Activated T-cell treated with anti-CD3 and anti-CD28 coated beads, Interleukin-2, amount 50 U/mL, for 72 hours (primary cell): ENCODE data around the gene SAP30BP. TPM values are rescaled to one million over a fixed set of nuclear protein-coding genes. Genes with fewer than 3 reads are reported as not detected.

Experiments used
- ATAC-seq, 2 donors: fragments of 150-1000 bp; cut with Tn5 transposase; replicated peaks in 1 of 2; 2 replicates each; pipeline ENCODE4 v1.10.0; 2021; ENCODE audit warnings: moderate library complexity in 2 of 2, mild to moderate bottlenecking in 1 of 2
- DNase-seq, 2 donors: peaks; one replicate each; pipeline ENCODE4 v3.0.0; 2021 to 2022; ENCODE audit warnings: mixed read lengths in 1 of 2
- H3K27ac Mint-ChIP-seq: one replicate; pipeline ENCODE4 v1.8.0; 2022; ENCODE audit warnings: mild to moderate bottlenecking, moderate library complexity, mixed read lengths
- H3K27me3 Mint-ChIP-seq: one replicate; pipeline ENCODE4 v1.8.0; 2022; ENCODE audit warnings: low read depth, mixed read lengths
- H3K36me3 Mint-ChIP-seq, 2 donors: one replicate each; pipeline ENCODE4 v1.8.0; 2022; ENCODE audit warnings: mixed read lengths in 2 of 2, mild to moderate bottlenecking in 1 of 2; ENCODE audit not compliant: insufficient read depth in 2 of 2
- H3K4me1 Mint-ChIP-seq: one replicate; pipeline ENCODE4 v1.8.0; 2022; ENCODE audit warnings: low read depth, mixed read lengths
- H3K4me3 Mint-ChIP-seq, 2 donors: one replicate each; pipeline ENCODE4 v1.8.0; 2022; ENCODE audit warnings: mild to moderate bottlenecking in 2 of 2, mixed read lengths in 2 of 2, moderate library complexity in 2 of 2
- H3K9me3 Mint-ChIP-seq, 2 donors: one replicate each; pipeline ENCODE4 v1.8.0; 2022; ENCODE audit warnings: mixed read lengths in 2 of 2
- total RNA-seq, 2 donors: library from RNA; stranded (reverse); gene quantifications; one replicate each; pipeline ENCODE4 v1.2.3, GENCODE V29; 2022

SAP30BP gene
- total RNA-seq, 2 donors from 2014 or later = 97.0 to 112 TPM

GRCh38 chr17:75670868-75671267, 3.7 kb downstream of the SAP30BP start:
- Mint-ChIP-seq H3K27ac (no peak overlapping the region), H3K4me1 (peaks cover 37% of the 10 kb centered on the region), H3K4me3 (no peak overlapping the region), H3K9me3 (no peaks in the 10 kb centered on the region), H3K27me3 (no peaks in the 10 kb centered on the region), H3K36me3 (peaks cover 3 to 8% of the 10 kb centered on the region in 2 donors)
- no peak for ATAC-seq
- DNase-seq = no peak

GRCh38 chr17:75672011-75672410, 4.9 kb downstream of the SAP30BP start:
- DNase-seq = no peak
- H3K4me3 Mint-ChIP-seq = no peak overlapping the region
- H3K27me3 Mint-ChIP-seq = no peaks in the 10 kb centered on the region
- H3K9me3 Mint-ChIP-seq = no peaks in the 10 kb centered on the region
- no peak overlapping the region for H3K27ac Mint-ChIP-seq
- ATAC-seq = no peak
- H3K36me3 Mint-ChIP-seq = peaks cover 5 to 8% of the 10 kb centered on the region in 2 donors
- peaks cover 33% of the 10 kb centered on the region for H3K4me1 Mint-ChIP-seq

GRCh38 chr17:75673487-75673886, 6.3 kb downstream of the SAP30BP start:
- Mint-ChIP-seq H3K27ac (no peak overlapping the region), H3K27me3 (no peaks in the 10 kb centered on the region), H3K4me1 (peaks cover 35% of the 10 kb centered on the region), H3K4me3 (no peak overlapping the region), H3K9me3 (no peaks in the 10 kb centered on the region), H3K36me3 (peaks cover 2 to 6% of the 10 kb centered on the region in 2 donors)
- no peak for ATAC-seq
- DNase-seq = no peak

DNA sequence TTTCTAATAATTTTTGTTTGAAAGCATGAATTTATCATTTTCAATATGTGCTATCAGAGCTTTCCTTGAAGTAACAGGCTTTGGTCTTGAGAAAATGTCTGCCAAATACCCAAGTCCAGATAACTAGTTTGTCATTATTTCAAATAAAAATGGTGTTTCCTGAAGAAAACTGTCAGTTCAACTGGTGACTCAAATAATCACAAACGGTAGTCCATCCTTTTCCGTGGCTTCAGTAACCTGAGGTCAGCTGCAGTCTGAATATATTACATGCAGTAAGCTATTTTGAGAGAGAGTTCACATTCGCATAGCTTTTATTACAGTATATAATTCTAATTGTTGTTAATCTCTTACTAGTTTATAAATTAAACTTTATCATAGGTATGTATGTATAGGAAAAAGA, 9.3 kb downstream of the SAP30BP start:
- no peaks in the 10 kb centered on the region for H3K9me3 Mint-ChIP-seq
- H3K4me1 Mint-ChIP-seq = peaks cover 31% of the 10 kb centered on the region
- no peak overlapping the region for H3K27ac Mint-ChIP-seq
- H3K36me3 Mint-ChIP-seq = peaks cover 2 to 3% of the 10 kb centered on the region in 2 donors
- DNase-seq = no peak
- H3K27me3 Mint-ChIP-seq = no peaks in the 10 kb centered on the region
- no peak overlapping the region for H3K4me3 Mint-ChIP-seq
- ATAC-seq = no peak

DNA sequence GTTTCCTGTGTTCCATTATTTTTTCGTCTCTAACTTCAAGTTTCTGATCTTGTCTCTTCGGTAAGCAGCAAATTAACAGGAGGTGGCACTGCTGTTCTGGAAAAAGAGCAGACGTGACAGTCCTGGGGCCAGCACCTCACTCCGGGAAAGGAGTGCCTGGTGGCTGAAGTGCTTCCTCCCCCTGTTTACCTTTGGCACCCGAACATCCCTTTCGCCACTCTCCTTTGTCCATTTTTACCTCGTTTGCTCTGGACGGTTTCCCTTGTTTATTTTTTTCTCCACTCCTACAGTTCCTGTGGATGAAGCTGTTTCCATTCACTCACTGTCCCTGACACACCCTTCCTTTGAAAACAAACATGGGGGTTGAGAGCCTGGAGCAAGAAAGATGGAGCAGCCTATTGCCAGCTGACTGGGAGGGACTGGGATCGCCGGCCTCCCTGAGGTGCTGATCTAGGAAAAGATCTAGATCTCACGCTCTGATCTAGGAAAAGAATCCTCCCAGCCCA, 12.6 kb downstream of the SAP30BP start:
- H3K36me3 Mint-ChIP-seq = peaks cover 2 to 3% of the 10 kb centered on the region in 2 donors
- DNase-seq = no peak
- H3K9me3 Mint-ChIP-seq = no peaks in the 10 kb centered on the region
- no peak for ATAC-seq
- H3K27me3 Mint-ChIP-seq = no peaks in the 10 kb centered on the region
- H3K4me1 Mint-ChIP-seq = peaks cover 36% of the 10 kb centered on the region
- H3K4me3 Mint-ChIP-seq = no peak overlapping the region
- H3K27ac Mint-ChIP-seq = peak overlapping the region; percentile 63

GRCh38 chr17:75680431-75680830, 13.3 kb downstream of the SAP30BP start:
- peaks cover 36% of the 10 kb centered on the region for H3K4me1 Mint-ChIP-seq
- H3K27me3 Mint-ChIP-seq = no peaks in the 10 kb centered on the region
- H3K27ac Mint-ChIP-seq = peak overlapping the region; percentile 42
- no peak for ATAC-seq
- DNase-seq = no peak
- no peaks in the 10 kb centered on the region for H3K9me3 Mint-ChIP-seq
- H3K36me3 Mint-ChIP-seq = peaks cover 1 to 2% of the 10 kb centered on the region in 2 donors
- no peak overlapping the region for H3K4me3 Mint-ChIP-seq

DNA sequence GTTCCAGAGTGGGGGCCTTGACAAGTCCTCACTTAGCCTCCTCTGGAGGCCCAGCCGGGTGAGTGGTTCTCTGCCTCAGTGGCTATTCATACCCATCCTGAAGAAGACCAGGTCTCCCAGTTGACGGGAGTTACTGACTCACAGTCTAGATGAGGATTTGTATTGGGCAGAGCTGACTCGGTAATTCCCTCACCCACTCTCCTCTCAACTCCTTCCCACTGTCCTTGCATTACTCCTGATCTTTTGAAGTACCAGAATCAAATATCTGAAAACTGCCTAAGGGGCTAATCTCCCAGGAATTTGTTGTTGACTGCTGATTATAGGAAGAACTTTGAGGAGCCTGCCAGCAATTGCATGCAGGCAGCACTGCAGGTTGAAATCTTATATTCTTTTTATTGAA, 14.2 kb downstream of the SAP30BP start:
- Mint-ChIP-seq H3K27ac (no peak overlapping the region), H3K36me3 (peaks cover 0 to 1% of the 10 kb centered on the region in 2 donors)

DNA sequence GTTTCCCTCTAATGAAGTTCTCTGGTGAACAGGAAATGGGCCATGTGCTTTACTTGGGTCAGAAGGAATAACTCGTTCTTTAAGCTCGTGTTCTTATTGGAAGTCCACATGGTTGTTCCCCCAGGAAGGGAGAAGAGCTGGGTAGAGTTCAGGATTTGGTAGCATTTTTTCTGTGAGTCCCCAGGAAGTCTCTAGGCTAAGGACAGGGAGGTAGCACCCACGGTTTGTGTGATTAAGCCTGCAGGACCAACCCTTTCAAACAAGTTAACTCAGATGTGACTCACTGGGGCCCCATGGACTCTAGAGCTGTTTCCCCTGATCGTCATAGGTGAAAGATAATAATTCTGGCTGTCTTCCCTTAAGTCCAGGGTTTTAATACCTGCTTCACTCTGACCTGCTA, 16.4 kb downstream of the SAP30BP start:
- H3K36me3 Mint-ChIP-seq = peaks cover 2 to 4% of the 10 kb centered on the region in 2 donors
- no peaks in the 10 kb centered on the region for H3K27me3 Mint-ChIP-seq
- no peaks in the 10 kb centered on the region for H3K9me3 Mint-ChIP-seq
- ATAC-seq (no peak), DNase-seq (no peak)
- H3K4me1 Mint-ChIP-seq = peaks cover 61% of the 10 kb centered on the region
- peak overlapping the region; percentile 83 for H3K27ac Mint-ChIP-seq
- H3K4me3 Mint-ChIP-seq = no peak overlapping the region

More for the DNA sequence above, 14.2 kb downstream of the SAP30BP start:
- H3K4me3 Mint-ChIP-seq = no peak overlapping the region
- ATAC-seq (peak in 1 of 2 donors; percentile 30), DNase-seq (no peak)
- no peaks in the 10 kb centered on the region for H3K27me3 Mint-ChIP-seq
- H3K4me1 Mint-ChIP-seq = peaks cover 45% of the 10 kb centered on the region
- H3K9me3 Mint-ChIP-seq = no peaks in the 10 kb centered on the region

DNA sequence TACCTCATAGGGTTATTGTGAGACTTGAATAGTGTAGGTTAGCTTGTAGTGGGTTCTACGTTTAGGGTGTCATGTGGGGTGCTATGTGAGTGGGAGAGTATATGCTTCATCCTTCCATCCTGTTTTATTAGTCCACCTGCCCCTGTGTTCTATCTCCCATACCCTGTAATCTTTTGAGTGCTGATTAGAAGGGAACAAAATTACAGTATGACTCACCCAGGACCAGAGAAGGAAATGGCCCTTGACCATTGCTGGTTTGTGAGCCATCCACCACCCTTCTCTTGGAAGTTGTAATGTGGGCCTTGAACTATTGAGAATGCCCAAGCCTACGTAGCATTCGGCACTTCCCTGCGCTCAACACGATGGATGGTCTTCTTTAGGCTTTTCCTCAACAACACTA, 17.1 kb downstream of the SAP30BP start:
- peaks cover 4% of the 10 kb centered on the region in 2 donors for H3K36me3 Mint-ChIP-seq
- H3K4me1 Mint-ChIP-seq = peaks cover 67% of the 10 kb centered on the region
- no peaks in the 10 kb centered on the region for H3K9me3 Mint-ChIP-seq
- no peak for DNase-seq
- no peak overlapping the region for H3K4me3 Mint-ChIP-seq
- ATAC-seq = no peak
- no peak overlapping the region for H3K27ac Mint-ChIP-seq
- no peaks in the 10 kb centered on the region for H3K27me3 Mint-ChIP-seq

- ATAC-seq (no peak), DNase-seq (no peak)
- no peak overlapping the region for H3K27ac Mint-ChIP-seq
- H3K4me3 Mint-ChIP-seq = no peak overlapping the region
- H3K27me3 Mint-ChIP-seq = no peaks in the 10 kb centered on the region
- peaks cover 3 to 6% of the 10 kb centered on the region in 2 donors for H3K36me3 Mint-ChIP-seq
- peaks cover 67% of the 10 kb centered on the region for H3K4me1 Mint-ChIP-seq
- H3K9me3 Mint-ChIP-seq = no peaks in the 10 kb centered on the region
Measured at GRCh38 chr17:75684924-75685323, 17.8 kb downstream of the SAP30BP start.

DNA sequence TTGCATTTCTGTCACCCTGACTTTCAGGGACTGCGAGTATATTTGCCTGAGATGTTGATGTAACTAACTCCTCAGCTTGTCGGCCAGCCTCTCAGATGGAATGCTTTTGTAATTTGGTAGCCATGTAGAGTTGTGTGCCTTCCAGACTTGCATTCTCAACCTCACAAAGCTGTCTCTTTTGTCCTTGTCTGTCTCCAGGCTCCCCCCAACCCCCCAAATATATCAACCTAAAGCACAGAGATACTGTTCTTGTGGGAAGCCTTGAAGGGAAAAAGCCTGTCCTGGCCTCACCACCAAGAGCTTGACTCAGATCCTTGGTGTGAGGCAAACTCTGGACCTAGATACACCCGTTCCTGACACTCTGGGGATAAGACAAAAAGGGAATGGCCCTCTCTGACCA, 18.4 kb downstream of the SAP30BP start:
- H3K36me3 Mint-ChIP-seq = peaks cover 3 to 6% of the 10 kb centered on the region in 2 donors

GRCh38 chr17:75688209-75688825, 21.2 kb downstream of the SAP30BP start:
- Mint-ChIP-seq H3K4me3 (peak overlapping the region; percentile 73 to 83), H3K4me1 (peaks cover 73% of the 10 kb centered on the region), H3K9me3 (no peaks in the 10 kb centered on the region), H3K27me3 (no peaks in the 10 kb centered on the region), H3K36me3 (peaks cover 3 to 6% of the 10 kb centered on the region in 2 donors), H3K27ac (peak overlapping the region; percentile 87)
- peak; percentile 67 to 73 for ATAC-seq
- peak; percentile 51 to 57 for DNase-seq

More for the DNA sequence above, 18.4 kb downstream of the SAP30BP start:
- H3K9me3 Mint-ChIP-seq = no peaks in the 10 kb centered on the region
- no peak overlapping the region for H3K27ac Mint-ChIP-seq
- DNase-seq = no peak
- H3K4me1 Mint-ChIP-seq = peaks cover 69% of the 10 kb centered on the region
- H3K4me3 Mint-ChIP-seq = no peak overlapping the region
- H3K27me3 Mint-ChIP-seq = no peaks in the 10 kb centered on the region
- ATAC-seq = no peak

DNA sequence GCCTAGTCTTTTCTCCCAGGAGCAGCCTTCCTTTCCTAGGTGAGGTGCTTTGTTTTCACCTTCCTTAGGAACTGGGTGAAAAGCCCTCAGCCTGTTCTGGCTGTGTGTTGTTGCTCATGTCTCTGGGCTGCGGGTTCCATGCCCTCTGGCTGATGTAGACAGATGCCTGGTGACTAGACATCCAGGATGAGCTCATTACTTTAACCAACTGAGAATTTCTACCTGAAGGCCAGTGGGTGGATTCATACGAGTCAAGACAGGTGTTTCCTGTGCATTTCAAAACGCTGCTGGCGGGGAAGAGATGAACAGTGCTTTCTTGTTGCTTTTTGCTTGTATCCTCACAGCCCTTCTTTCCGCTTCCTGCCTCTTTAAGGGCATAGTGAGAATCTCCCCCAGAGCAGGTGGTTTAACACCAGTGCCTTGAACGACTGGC, 22.3 kb downstream of the SAP30BP start:
- ATAC-seq (peak; percentile 69 to 70), DNase-seq (peak; percentile 50 to 63)
- H3K36me3 Mint-ChIP-seq = peaks cover 3 to 6% of the 10 kb centered on the region in 2 donors
- peak overlapping the region; percentile 73 to 83 for H3K4me3 Mint-ChIP-seq
- H3K27me3 Mint-ChIP-seq = no peaks in the 10 kb centered on the region
- H3K27ac Mint-ChIP-seq = peak overlapping the region; percentile 87
- peaks cover 70% of the 10 kb centered on the region for H3K4me1 Mint-ChIP-seq
- no peaks in the 10 kb centered on the region for H3K9me3 Mint-ChIP-seq

DNA sequence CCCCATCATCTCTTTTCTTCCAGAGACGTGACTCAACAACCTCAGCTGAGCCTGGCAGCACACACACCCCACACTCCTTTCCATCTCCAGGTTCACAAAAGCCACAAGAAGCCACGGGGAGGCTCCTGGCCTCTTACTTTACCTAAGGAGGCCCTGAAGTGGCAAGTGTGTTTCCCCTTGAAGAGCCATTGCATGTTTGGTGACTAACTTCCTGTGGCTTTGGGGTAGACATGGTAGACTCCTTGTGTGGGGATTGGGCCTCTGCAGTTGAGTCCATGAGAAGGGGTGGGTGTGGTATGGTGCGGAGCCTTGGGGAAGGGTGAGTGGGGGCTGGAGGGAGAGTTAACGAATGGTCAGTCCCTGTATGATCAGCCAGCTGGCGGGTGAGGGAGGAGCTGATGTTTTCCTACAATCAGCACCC, 24.2 kb downstream of the SAP30BP start:
- H3K4me3 Mint-ChIP-seq = peak overlapping the region; percentile 51 to 66
- no peaks in the 10 kb centered on the region for H3K27me3 Mint-ChIP-seq
- peak; percentile 69 to 77 for ATAC-seq
- H3K27ac Mint-ChIP-seq = peak overlapping the region; percentile 76
- H3K36me3 Mint-ChIP-seq = peaks cover 3 to 9% of the 10 kb centered on the region in 2 donors
- peak; percentile 55 to 72 for DNase-seq
- H3K9me3 Mint-ChIP-seq = no peaks in the 10 kb centered on the region
- H3K4me1 Mint-ChIP-seq = peaks cover 57% of the 10 kb centered on the region
